IPS-15b (cell line): ENCODE measurements around the gene RAP1GAP2.
A peak's percentile ranks its signal among the peaks of the same experiment; 100 is the strongest.

Experiments used
- H3K27me3 ChIP-seq: one replicate; pipeline ENCODE4 v1.6.1; 2013; ENCODE audit warnings: low read length; ENCODE audit not compliant: control insufficient read depth, insufficient read depth
- H3K36me3 ChIP-seq: one replicate; pipeline ENCODE4 v1.6.1; 2013; ENCODE audit warnings: low read length; ENCODE audit not compliant: control insufficient read depth, insufficient read depth
- H3K4me1 ChIP-seq: one replicate; pipeline ENCODE4 v1.6.1; 2013; ENCODE audit warnings: mild to moderate bottlenecking, low read length; ENCODE audit not compliant: control insufficient read depth, insufficient read depth
- H3K4me3 ChIP-seq: one replicate; pipeline ENCODE4 v1.5.1; 2013; ENCODE audit warnings: low read depth, low read length
- H3K9ac ChIP-seq: one replicate; pipeline ENCODE4 v1.6.1; 2013; ENCODE audit warnings: low read depth, mild to moderate bottlenecking, low read length
- H3K9me3 ChIP-seq: one replicate; pipeline ENCODE4 v1.6.1; 2013; ENCODE audit warnings: mild to moderate bottlenecking, low read length; ENCODE audit not compliant: control insufficient read depth, insufficient read depth

The RAP1GAP2 gene

GRCh38 chr17:2819921-2820501, 23.8 kb downstream of the RAP1GAP2 start:
- Histone ChIP-seq H3K4me1 (no peaks in the 10 kb centered on the region), H3K9ac (no peak overlapping the region), H3K36me3 (no peaks in the 10 kb centered on the region), H3K9me3 (no peaks in the 10 kb centered on the region), H3K4me3 (no peak overlapping the region), H3K27me3 (no peaks in the 10 kb centered on the region)

GRCh38 chr17:2821868-2822267, 25.6 kb downstream of the RAP1GAP2 start:
- no peaks in the 10 kb centered on the region for H3K9me3 ChIP-seq
- no peaks in the 10 kb centered on the region for H3K4me1 ChIP-seq
- H3K36me3 ChIP-seq = no peaks in the 10 kb centered on the region
- H3K9ac ChIP-seq = no peak overlapping the region
- H3K27me3 ChIP-seq = no peaks in the 10 kb centered on the region
- no peak overlapping the region for H3K4me3 ChIP-seq

- H3K27me3 ChIP-seq = no peaks in the 10 kb centered on the region
- H3K4me3 ChIP-seq = no peak overlapping the region
- H3K4me1 ChIP-seq = no peaks in the 10 kb centered on the region
- no peaks in the 10 kb centered on the region for H3K9me3 ChIP-seq
- H3K9ac ChIP-seq = no peak overlapping the region
- no peaks in the 10 kb centered on the region for H3K36me3 ChIP-seq
Measured at GRCh38 chr17:2822358-2822757, 26.1 kb downstream of the RAP1GAP2 start.

- H3K9ac ChIP-seq = no peak overlapping the region
- H3K4me3 ChIP-seq = no peak overlapping the region
- no peaks in the 10 kb centered on the region for H3K27me3 ChIP-seq
- H3K9me3 ChIP-seq = no peaks in the 10 kb centered on the region
- no peaks in the 10 kb centered on the region for H3K36me3 ChIP-seq
- no peaks in the 10 kb centered on the region for H3K4me1 ChIP-seq
Measured at GRCh38 chr17:2825253-2825970, 29.2 kb downstream of the RAP1GAP2 start.

GRCh38 chr17:2828397-2829038, 32.3 kb downstream of the RAP1GAP2 start:
- Histone ChIP-seq H3K4me3 (no peak overlapping the region), H3K27me3 (no peaks in the 10 kb centered on the region), H3K4me1 (no peaks in the 10 kb centered on the region), H3K9me3 (no peaks in the 10 kb centered on the region), H3K9ac (peak overlapping the region; percentile 12), H3K36me3 (no peaks in the 10 kb centered on the region)

GRCh38 chr17:2830678-2831077, 34.4 kb downstream of the RAP1GAP2 start:
- Histone ChIP-seq H3K4me1 (no peaks in the 10 kb centered on the region), H3K9me3 (no peaks in the 10 kb centered on the region), H3K4me3 (no peak overlapping the region), H3K9ac (no peak overlapping the region), H3K36me3 (no peaks in the 10 kb centered on the region), H3K27me3 (no peaks in the 10 kb centered on the region)

- H3K9me3 ChIP-seq = no peaks in the 10 kb centered on the region
- no peak overlapping the region for H3K9ac ChIP-seq
- H3K4me1 ChIP-seq = no peaks in the 10 kb centered on the region
- no peaks in the 10 kb centered on the region for H3K36me3 ChIP-seq
- H3K27me3 ChIP-seq = no peaks in the 10 kb centered on the region
- no peak overlapping the region for H3K4me3 ChIP-seq
Measured at GRCh38 chr17:2835780-2836179, 39.5 kb downstream of the RAP1GAP2 start.

- no peak overlapping the region for H3K4me3 ChIP-seq
- H3K9me3 ChIP-seq = no peaks in the 10 kb centered on the region
- no peak overlapping the region for H3K9ac ChIP-seq
- H3K27me3 ChIP-seq = no peaks in the 10 kb centered on the region
- H3K36me3 ChIP-seq = no peaks in the 10 kb centered on the region
- H3K4me1 ChIP-seq = no peaks in the 10 kb centered on the region
Measured at GRCh38 chr17:2837147-2837561, 40.9 kb downstream of the RAP1GAP2 start.

- peaks cover 8% of the 10 kb centered on the region for H3K4me1 ChIP-seq
Measured at GRCh38 chr17:2841606-2842005, 45.4 kb downstream of the RAP1GAP2 start.

GRCh38 chr17:2842464-2842863, 46.2 kb downstream of the RAP1GAP2 start:
- Histone ChIP-seq H3K9ac (no peak overlapping the region), H3K9me3 (no peaks in the 10 kb centered on the region), H3K36me3 (no peaks in the 10 kb centered on the region)

More at GRCh38 chr17:2841606-2842005, 45.4 kb downstream of the RAP1GAP2 start:
- Histone ChIP-seq H3K27me3 (no peaks in the 10 kb centered on the region), H3K4me3 (no peak overlapping the region), H3K9ac (peak overlapping the region; percentile 16), H3K9me3 (no peaks in the 10 kb centered on the region), H3K36me3 (no peaks in the 10 kb centered on the region)

GRCh38 chr17:2844416-2844815, 48.2 kb downstream of the RAP1GAP2 start:
- no peak overlapping the region for H3K4me3 ChIP-seq
- peak overlapping the region; percentile 24 for H3K9ac ChIP-seq
- no peaks in the 10 kb centered on the region for H3K27me3 ChIP-seq
- H3K36me3 ChIP-seq = no peaks in the 10 kb centered on the region
- no peaks in the 10 kb centered on the region for H3K9me3 ChIP-seq
- H3K4me1 ChIP-seq = peaks cover 14% of the 10 kb centered on the region

More at GRCh38 chr17:2842464-2842863, 46.2 kb downstream of the RAP1GAP2 start:
- Histone ChIP-seq H3K4me3 (no peak overlapping the region), H3K27me3 (no peaks in the 10 kb centered on the region), H3K4me1 (peaks cover 8% of the 10 kb centered on the region)
